Type B pancreatic cell (in vitro differentiated cells): Measurements from ENCODE around the gene RNF4. TPM values are rescaled to one million over a fixed set of nuclear protein-coding genes. Genes with fewer than 3 reads are reported as not detected.

Source experiments
- DNase-seq: peaks from one replicate; pipeline ENCODE4 v3.0.0; 2021; ENCODE audit warnings: mixed read lengths; ENCODE audit not compliant: unreplicated experiment; ENCODE audit errors: extremely low spot score
- H3K27ac Mint-ChIP-seq: 2 replicates; pipeline ENCODE4 v1.8.0; 2021; ENCODE audit warnings: mild to moderate bottlenecking, mixed read lengths
- H3K27me3 Mint-ChIP-seq: 2 replicates; pipeline ENCODE4 v1.8.0; 2021; ENCODE audit warnings: mixed read lengths
- H3K36me3 Mint-ChIP-seq: 2 replicates; pipeline ENCODE4 v1.8.0; 2021; ENCODE audit warnings: mixed read lengths
- H3K4me1 Mint-ChIP-seq: one replicate; pipeline ENCODE4 v1.8.0; 2021; ENCODE audit warnings: mixed read lengths; ENCODE audit not compliant: unreplicated experiment
- H3K4me3 Mint-ChIP-seq: 2 replicates; pipeline ENCODE4 v1.8.0; 2021; ENCODE audit warnings: mild to moderate bottlenecking, mixed read lengths
- H3K9me3 Mint-ChIP-seq: 2 replicates; pipeline ENCODE4 v1.8.0; 2021; ENCODE audit warnings: mixed read lengths
- CTCF ChIP-seq: fragments of 200-600 bp; sonication (generic); conservative IDR thresholded peaks from 2 replicates; pipeline ENCODE4 v1.5.0; 2021; ENCODE audit warnings: antibody characterized with exemption, mild to moderate bottlenecking
- total RNA-seq: library from RNA; stranded (reverse); gene quantifications from 2 replicates; pipeline ENCODE4 v1.2.1, GENCODE V29; 2021; ENCODE audit warnings: low replicate concordance

The RNF4 gene
- total RNA-seq, 1 donor from 2014 or later: 61.4 TPM

- Mint-ChIP-seq H3K27ac (no peak overlapping the region), H3K9me3 (no peaks in the 10 kb centered on the region), H3K4me3 (no peak overlapping the region), H3K27me3 (peaks cover 7% of the 10 kb centered on the region), H3K4me1 (peaks cover 5% of the 10 kb centered on the region), H3K36me3 (no peaks in the 10 kb centered on the region)
- DNase-seq: no peak
- no peak for TF ChIP-seq CTCF
Measured at GRCh38 chr4:2457481-2458295, 11.2 kb upstream of the RNF4 start.

- no peak overlapping the region for H3K27ac Mint-ChIP-seq
- H3K9me3 Mint-ChIP-seq: no peaks in the 10 kb centered on the region
- H3K4me3 Mint-ChIP-seq: no peak overlapping the region
- TF ChIP-seq CTCF: no peak
- peak; percentile 66 for DNase-seq
- no peaks in the 10 kb centered on the region for H3K4me1 Mint-ChIP-seq
- H3K36me3 Mint-ChIP-seq: no peaks in the 10 kb centered on the region
- H3K27me3 Mint-ChIP-seq: peaks cover 11% of the 10 kb centered on the region
Measured at GRCh38 chr4:2458546-2459491, 10.1 kb upstream of the RNF4 start.

- Mint-ChIP-seq H3K27me3 (peaks cover 12% of the 10 kb centered on the region), H3K4me3 (no peak overlapping the region), H3K9me3 (no peaks in the 10 kb centered on the region), H3K27ac (no peak overlapping the region), H3K4me1 (no peaks in the 10 kb centered on the region), H3K36me3 (no peaks in the 10 kb centered on the region)
- TF ChIP-seq CTCF: no peak
- peak; percentile 66 for DNase-seq
Measured at GRCh38 chr4:2459589-2460349, 9.1 kb upstream of the RNF4 start.

- H3K4me1 Mint-ChIP-seq: no peaks in the 10 kb centered on the region
- H3K9me3 Mint-ChIP-seq: no peaks in the 10 kb centered on the region
- no peaks in the 10 kb centered on the region for H3K36me3 Mint-ChIP-seq
- no peak for DNase-seq
- H3K27ac Mint-ChIP-seq: peak overlapping the region; percentile 42
- no peak for TF ChIP-seq CTCF
- peak overlapping the region; percentile 85 for H3K4me3 Mint-ChIP-seq
- H3K27me3 Mint-ChIP-seq: peaks cover 12% of the 10 kb centered on the region
Measured at GRCh38 chr4:2461246-2461960, 7.5 kb upstream of the RNF4 start.
